ENCODE results near the gene CTNNA3.

Gene CTNNA3

DNA sequence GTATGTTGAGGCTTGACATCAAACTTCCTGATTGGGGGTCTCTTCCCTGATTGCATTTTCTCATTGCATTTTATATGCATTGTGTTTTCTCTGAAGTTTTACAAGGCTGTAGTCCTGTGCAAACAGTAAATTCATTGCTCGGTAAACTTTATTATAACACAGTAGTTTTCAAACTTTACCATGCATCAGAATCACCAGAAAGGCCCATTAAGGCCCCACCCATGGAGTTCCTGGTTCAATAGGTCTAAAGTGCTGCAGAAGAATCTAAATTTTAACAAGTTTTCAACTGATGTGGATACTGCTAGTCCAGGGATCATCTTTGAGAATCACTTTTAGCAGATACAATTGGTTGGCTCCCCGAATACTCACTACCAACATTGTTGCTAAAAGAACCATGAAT is 1404.9 kb downstream of the CTNNA3 start:
- DNase-seq (ENCODE audit: low read depth): no peak
- TF ChIP-seq, protein P1, sequence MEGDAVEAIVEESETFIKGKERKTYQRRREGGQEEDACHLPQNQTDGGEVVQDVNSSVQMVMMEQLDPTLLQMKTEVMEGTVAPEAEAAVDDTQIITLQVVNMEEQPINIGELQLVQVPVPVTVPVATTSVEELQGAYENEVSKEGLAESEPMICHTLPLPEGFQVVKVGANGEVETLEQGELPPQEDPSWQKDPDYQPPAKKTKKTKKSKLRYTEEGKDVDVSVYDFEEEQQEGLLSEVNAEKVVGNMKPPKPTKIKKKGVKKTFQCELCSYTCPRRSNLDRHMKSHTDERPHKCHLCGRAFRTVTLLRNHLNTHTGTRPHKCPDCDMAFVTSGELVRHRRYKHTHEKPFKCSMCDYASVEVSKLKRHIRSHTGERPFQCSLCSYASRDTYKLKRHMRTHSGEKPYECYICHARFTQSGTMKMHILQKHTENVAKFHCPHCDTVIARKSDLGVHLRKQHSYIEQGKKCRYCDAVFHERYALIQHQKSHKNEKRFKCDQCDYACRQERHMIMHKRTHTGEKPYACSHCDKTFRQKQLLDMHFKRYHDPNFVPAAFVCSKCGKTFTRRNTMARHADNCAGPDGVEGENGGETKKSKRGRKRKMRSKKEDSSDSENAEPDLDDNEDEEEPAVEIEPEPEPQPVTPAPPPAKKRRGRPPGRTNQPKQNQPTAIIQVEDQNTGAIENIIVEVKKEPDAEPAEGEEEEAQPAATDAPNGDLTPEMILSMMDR (IDR thresholded peaks at IDR 0.05; ENCODE audit: insufficient read depth, low read depth, low read length, missing control alignments): no peak
- no peak overlapping the region for H3K4me3 ChIP-seq (ENCODE audit: low read length)

DNA sequence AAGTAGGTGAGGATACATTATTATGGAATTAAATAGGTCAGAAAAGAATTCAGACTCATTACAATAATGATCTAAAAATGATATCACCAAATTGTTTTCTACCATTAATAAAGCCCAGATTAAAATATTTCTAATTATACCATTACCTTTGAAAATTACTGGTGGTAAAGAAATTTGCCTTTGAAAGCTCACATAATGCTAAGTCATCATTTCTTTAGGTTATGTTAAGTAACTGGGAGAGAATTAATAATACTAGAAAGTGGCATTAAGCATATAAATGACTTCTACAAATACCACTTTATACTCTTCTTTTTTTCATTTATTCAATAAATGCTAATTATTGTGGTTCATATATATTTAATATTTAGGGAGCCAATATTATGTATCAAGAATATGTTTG is 1411.4 kb downstream of the CTNNA3 start:
- TF ChIP-seq, protein P1 (IDR thresholded peaks at IDR 0.05; ENCODE audit: insufficient read depth, low read depth, low read length, missing control alignments): no peak
- no peak for DNase-seq (ENCODE audit: low read depth)
- no peak overlapping the region for H3K4me3 ChIP-seq (ENCODE audit: low read length)

DNA sequence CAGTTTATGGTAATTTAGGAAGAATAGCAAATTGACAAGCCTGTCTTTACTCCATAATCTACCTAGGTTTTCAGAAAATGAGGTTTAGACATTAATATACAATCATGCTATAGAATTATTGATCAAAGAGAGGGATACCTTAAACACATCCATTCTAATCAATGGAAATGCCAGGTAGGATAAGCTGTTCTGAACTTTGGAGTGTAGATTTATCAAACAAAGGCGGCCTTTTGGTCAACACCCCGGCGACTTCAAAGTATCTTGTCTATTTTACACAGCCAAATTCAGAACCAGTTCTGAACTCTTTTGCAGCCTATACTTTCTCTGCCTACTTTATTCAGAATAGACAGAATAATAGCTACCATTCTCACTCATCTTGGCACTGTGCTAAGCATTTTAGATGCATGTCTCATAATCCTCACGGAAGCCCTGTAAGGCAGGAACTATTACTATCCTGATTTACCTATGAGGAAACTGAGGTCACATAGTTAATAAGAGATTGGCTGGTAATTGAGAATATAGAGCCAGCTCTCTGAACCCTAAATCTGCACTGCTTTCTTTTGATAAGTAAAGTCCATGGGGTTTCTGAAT is 1412.0 kb downstream of the CTNNA3 start:
- peak; percentile 26 for DNase-seq (ENCODE audit: low read depth)
- TF ChIP-seq, protein P1 (IDR thresholded peaks at IDR 0.05; ENCODE audit: insufficient read depth, low read depth, low read length, missing control alignments): no peak
- H3K4me3 ChIP-seq (ENCODE audit: low read length): no peak overlapping the region

DNA sequence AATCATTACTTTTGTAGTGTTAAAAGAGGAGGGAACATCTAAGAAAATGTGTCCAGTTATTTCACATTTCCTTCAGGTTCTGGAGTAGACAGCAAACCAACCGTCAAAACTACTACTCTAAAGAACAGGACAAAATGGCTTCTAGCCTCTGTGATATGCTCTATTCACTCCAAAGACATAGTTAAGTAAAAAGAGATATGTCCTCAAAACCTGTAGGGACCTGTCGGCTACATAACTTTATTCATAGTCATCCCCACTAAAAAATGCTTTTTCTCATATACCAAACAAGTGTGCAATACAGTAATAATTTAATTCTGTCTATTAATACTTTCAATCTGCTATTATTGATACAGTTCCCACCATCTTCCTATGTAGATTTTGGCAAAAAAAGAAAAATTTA is 1412.9 kb downstream of the CTNNA3 start:
- TF ChIP-seq, protein P1 (IDR thresholded peaks at IDR 0.05; ENCODE audit: insufficient read depth, low read depth, low read length, missing control alignments): no peak
- DNase-seq (ENCODE audit: low read depth): peak; percentile 49
- H3K4me3 ChIP-seq (ENCODE audit: low read length): no peak overlapping the region

DNA sequence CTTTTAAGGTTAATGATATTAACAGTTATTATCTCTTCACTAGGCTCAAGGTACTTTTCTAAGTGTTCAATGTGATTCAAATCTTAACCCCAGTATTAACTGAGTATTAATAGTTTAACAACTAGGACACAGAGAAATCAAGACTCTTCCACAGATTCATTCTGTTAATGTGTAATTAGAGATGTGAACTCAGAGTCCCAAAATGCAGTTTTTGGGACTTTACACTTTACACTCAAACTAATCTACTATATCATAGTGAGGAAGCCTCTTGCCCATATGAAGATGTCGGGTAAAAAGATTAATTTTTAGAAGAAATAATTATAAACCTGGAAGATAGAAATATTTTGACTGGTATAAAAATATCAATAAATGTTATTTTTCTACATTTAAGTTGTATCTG is 1414.7 kb downstream of the CTNNA3 start:
- TF ChIP-seq, protein P1 (IDR thresholded peaks at IDR 0.05; ENCODE audit: insufficient read depth, low read depth, low read length, missing control alignments): no peak
- DNase-seq (ENCODE audit: low read depth): no peak
- H3K4me3 ChIP-seq (ENCODE audit: low read length): no peak overlapping the region

DNA sequence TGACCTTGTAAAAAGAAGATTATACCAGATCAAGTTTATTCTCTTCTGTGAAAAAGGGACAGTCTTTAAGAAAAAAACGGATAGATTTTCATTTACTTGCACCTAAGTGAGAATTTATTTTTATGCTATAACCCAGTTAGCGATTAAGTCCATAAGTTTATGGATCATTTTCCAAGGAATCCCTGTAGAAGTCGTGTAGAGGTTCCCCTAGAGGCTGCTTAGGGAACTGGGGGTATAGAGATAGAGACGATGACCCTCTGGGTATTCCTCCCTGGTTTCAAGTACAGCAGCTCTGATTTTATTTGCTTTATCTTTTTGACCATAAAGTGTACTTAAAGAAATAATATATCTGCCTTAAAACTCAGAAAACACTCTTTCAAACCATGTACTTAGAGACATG is 1418.5 kb downstream of the CTNNA3 start:
- no peak overlapping the region for H3K4me3 ChIP-seq (ENCODE audit: low read length)
- TF ChIP-seq, protein P1 (IDR thresholded peaks at IDR 0.05; ENCODE audit: insufficient read depth, low read depth, low read length, missing control alignments): peak; percentile 36
- no peak for DNase-seq (ENCODE audit: low read depth)

DNA sequence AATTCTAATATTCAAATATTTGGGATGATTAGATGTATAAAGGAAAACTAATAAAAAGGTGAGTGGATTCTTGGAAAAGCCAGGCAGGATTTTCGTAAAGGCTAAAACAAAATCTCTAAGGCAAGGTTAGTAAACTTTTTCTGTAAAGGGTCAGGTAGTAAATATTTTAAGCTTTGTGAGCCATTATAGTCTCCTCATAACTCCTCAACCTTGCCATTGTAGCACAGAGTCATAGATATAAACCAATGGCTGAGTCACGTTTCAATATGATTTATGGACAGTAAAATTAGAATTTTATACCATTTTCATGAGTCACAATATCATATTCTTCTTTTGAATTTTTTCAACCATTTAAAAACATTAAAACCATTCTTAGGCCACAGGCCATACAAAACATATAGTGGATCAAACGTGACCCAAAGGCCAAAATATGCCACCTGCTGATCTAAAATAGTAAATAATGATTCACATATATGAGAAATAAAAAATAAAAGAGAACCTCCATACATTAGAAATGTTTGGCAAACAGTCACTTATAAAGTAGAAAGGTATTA is 1422.0 kb downstream of the CTNNA3 start:
- no peak for DNase-seq (ENCODE audit: low read depth)
- TF ChIP-seq, protein P1 (IDR thresholded peaks at IDR 0.05; ENCODE audit: insufficient read depth, low read depth, low read length, missing control alignments): no peak
- no peak overlapping the region for H3K4me3 ChIP-seq (ENCODE audit: low read length)

Measured in epithelial cell of esophagus (primary cell).